GM21390 (cell line): Measurements from ENCODE around the gene SCMH1.

Experiments used
- ATAC-seq: cut with Tn5 transposase; IDR thresholded peaks from one replicate; pipeline ENCODE4 v1.9.1; 2021; ENCODE audit not compliant: unreplicated experiment

The SCMH1 gene

DNA sequence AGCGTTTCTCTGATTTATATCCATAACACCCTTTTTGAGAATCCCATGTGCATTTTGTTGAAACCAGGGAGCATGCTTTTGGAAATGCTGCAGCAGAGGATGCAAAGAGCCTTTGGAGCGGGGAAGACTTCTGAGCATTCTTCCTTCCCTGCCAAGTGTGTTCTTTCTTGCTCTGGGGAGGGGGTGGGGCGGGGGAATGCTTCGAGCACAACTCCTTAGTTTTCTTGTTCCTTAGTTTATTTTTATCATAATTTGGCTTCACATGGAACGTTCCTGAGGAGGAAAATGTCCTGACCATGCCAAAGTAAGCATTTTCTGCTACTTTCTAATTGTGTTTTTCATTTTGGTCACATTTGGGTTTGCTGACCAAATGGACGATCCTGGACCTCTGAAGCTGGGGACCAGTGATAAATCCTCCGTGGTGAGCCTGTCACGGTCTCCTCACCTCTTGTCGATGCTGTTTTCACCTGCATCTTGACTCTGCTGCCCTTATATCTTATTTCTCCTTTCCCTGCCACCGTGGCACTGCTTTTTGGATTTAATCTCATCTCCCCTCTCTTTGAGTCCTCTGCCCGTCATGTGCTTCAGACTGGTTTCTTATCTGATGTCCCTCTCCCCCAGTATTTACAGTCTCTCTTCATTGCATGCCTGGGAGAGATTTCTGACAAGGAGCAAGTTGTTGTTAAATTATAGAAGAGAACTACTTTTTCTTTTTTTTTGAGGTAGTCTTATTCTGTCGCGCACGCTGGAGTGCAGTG, 260.2 kb downstream of the SCMH1 start:
- ATAC-seq, result no peak

DNA sequence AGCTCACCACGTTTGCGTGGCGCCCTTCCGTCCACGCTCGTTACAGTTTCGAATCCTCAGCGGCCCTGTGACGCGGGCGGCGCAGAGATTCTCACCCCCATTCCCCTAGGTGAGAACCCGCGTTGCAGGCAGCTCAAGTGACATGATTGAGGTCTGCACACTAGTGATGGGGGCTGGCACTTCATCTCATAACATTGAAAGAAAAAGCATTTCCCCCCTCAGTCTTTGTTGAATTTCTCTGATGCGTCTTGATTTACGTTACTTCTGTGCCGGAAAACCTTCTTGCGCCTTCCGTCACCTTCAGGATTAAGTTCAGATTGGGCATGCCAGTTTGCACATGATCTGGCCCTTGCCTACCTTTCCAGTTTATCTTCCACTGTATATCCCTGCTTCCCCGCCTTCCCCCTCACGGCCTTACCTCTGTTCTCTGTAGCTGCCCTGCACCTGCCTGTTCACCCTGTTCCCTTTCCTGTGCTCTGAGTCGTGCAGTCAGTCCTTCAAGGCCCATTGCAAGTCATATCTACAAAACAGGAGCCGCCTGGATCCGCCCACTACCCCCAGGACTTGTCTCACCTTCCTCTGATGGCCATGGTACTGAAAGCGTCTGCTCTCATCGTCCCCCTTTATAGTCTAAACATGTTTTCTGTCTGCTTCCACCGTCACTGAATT, 261.5 kb downstream of the SCMH1 start:
- no peak for ATAC-seq

DNA sequence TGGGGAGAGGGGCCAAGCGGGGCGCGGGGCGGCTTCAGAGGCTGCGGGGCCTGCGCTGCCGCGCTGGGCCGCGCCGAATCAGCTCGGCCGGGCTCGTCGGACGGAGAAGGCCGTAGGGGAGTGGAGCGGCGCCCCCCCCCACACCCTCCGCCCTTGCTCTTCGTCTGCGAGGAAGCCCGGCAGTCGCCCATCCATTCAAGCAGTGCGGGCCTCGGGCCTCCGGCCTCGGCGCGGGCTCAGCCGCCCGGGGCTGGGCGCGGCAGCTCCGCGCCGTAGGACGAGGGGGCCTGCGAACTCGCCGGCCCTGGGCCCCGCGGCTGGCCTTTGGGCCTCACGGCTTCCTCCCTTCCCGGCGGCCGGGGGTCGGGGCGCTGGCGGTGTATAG, 262.0 kb downstream of the SCMH1 start:
- ATAC-seq, result peak; percentile 21

- ATAC-seq, result peak; percentile 91
Measured at GRCh38 chr1:40979241-40980067, 262.7 kb downstream of the SCMH1 start, which contains the start of gene CTPS1. Gene CTPS1, plus strand, starts transcription at chr1:40979696. Its CDS starts 3,595 bp downstream, at chr1:40983291.

- ATAC-seq, result no peak
Measured at GRCh38 chr1:40978886-40979240, 263.2 kb downstream of the SCMH1 start.

DNA sequence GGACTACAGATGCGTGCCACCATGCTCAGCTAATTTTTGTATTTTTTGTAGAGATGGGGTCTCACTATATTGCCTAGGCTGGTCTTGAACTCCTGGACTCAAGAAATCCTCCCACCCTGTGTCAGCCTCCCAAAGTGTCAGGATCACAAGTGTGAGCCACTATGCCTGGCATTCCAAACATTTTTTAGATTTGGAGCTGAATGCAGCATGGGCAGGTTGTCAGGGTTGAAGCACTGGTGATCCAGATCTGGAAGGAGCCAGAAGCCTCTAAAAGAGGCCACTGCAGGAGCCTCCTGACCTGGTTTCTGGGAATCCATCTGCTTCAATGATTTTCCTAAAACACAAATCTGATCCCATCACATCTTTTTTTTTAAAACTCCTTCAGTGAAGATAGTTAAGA, 264.4 kb downstream of the SCMH1 start:
- ATAC-seq, result no peak
